Skeletal muscle tissue (tissue), 4 donors: ENCODE data around the gene BAG5. TPM values are rescaled to one million over a fixed set of nuclear protein-coding genes. Genes with fewer than 3 reads are reported as not detected.

Experiments used
- H3K27ac ChIP-seq: one replicate; pipeline ENCODE4 v1.7.0; 2013; ENCODE audit warnings: mild to moderate bottlenecking, low read depth, low read length, inconsistent platforms
- H3K27me3 ChIP-seq, 3 donors: one replicate each; pipeline ENCODE4 v1.7.0; 2013; ENCODE audit warnings: low read length in 3 of 3; ENCODE audit not compliant: control insufficient read depth in 3 of 3, insufficient read depth in 3 of 3
- H3K36me3 ChIP-seq, 3 donors: one replicate each; pipeline ENCODE4 v1.7.0; 2013; ENCODE audit warnings: low read length in 3 of 3; ENCODE audit not compliant: control insufficient read depth in 3 of 3, insufficient read depth in 3 of 3
- H3K4me1 ChIP-seq, 3 donors: one replicate each; pipeline ENCODE4 v1.7.0; 2013; ENCODE audit warnings: low read length in 3 of 3, mild to moderate bottlenecking in 3 of 3; ENCODE audit not compliant: control insufficient read depth in 3 of 3, insufficient read depth in 3 of 3
- H3K4me3 ChIP-seq, 3 donors: one replicate each; pipeline ENCODE4 v1.7.0; 2013; ENCODE audit warnings: low read length in 3 of 3
- H3K9ac ChIP-seq, 3 donors: one replicate each; pipeline ENCODE4 v1.7.0; 2013; ENCODE audit warnings: low read length in 3 of 3, mild to moderate bottlenecking in 3 of 3, moderate library complexity in 2 of 3, low read depth in 1 of 3
- H3K9me3 ChIP-seq, 3 donors: one replicate each; pipeline ENCODE4 v1.7.0; 2013; ENCODE audit warnings: low read length in 3 of 3; ENCODE audit not compliant: control insufficient read depth in 3 of 3
- total RNA-seq: library from RNA; depleted of rRNA; stranded (reverse); fragments of >200 nt; gene quantifications from one replicate; pipeline ENCODE4 v1.2.3, GENCODE V29; 2014
- donor health status: Osteomylitis.

The BAG5 gene
- total RNA-seq, 1 donor from 2014 or later: 16.7 TPM

DNA sequence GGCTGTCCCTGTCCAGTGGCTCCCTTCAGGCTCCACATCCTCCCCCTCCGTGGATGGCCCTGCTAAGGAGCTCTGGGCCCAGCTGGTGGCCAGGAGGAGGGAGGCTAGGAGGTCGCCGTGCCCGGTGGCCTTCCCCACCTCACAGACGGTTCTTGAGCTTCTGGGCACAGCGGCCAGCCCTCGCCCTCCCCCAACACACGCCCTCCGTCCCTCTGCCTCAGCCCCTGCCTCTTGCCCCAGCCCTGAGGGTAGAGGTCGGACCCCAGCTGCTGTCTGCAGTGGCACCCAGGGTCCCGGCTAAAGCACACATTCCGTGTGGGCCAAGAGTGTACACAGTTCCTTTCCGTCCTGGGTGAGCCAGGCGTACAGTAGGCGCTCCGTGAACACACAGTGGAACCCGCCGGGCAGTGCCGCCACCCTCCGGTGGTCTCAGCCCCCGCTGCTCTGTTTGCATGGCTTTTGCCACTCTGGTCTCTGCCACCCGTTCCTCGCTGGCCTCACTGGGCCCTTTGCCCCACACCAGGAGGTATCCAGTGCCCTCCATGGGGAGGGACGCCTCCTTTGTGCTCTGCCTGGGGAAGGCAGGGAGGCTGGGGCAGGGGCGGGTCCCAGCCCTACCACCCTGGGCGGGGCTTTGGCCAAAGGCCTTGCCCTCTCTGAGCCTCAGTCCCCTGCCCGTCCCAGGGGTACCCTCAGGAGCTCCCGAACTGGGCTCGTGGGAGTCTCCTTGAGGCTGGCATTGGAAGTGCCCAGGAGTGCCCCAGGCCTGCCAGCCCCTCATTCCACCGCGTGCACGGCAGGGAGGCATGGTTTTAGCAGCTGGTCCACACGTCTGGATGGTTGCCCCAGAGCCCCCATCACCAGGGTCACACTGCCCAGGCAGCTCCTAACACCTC, 20.5 kb downstream of the BAG5 start:
- Histone ChIP-seq H3K9me3 (no peaks in the 10 kb centered on the region), H3K27ac (peak overlapping the region; percentile 7), H3K4me3 (no peak overlapping the region), H3K4me1 (peaks cover 59 to 76% (median 74%) of the 10 kb centered on the region in 3 donors), H3K27me3 (peaks cover 0 to 3% (median 0%) of the 10 kb centered on the region in 3 donors), H3K36me3 (no peaks in the 10 kb centered on the region), H3K9ac (peak overlapping the region in 2 of 3 donors; percentile 33 to 64)

DNA sequence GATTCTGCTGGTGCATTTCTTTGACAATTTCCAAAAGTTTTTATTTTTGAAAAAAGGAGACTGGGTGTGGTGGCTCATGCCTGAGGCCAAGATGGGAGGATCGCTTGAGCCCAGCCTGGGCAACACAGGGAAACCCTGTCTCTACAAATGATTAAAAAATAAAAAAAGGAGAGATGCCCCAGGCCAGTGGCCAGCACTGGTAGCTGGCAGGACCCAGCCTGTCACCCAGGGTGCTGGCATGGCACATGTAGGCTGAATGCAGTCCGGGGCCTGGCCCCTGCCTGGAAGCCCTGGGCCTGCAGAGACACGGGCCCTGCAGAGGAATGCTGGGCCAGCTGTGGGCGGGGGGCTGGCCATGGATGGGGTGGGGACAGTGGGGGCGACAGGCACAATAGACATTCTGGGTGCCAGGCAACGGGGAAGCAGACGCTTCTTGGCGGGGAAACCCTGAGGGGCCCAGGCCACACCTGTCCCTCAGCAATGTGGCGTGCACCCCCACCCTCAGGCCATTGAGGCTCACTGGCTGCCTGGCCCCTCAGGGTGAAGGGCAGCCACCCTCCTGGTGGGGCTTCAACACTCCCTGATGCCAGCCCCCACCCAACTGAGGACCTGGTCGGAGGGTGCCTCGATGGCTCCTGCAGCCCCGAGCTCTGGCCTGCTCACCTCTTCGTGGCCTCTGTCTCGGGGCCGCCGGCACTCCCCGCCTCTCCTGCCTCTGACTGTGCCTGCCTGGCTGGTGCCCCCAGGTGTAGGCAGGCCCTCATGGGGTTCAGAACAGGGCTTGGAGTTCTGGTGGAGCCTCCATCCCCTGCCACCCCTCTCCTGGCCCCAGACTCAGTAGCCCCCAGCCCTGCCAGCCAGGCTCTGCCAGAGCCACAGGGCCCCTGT, 21.4 kb downstream of the BAG5 start:
- Histone ChIP-seq H3K27ac (peak overlapping the region; percentile 30), H3K9ac (peak overlapping the region in 1 of 3 donors; percentile 74), H3K4me1 (peaks cover 59 to 70% (median 66%) of the 10 kb centered on the region in 3 donors), H3K27me3 (peaks cover 0 to 3% (median 0%) of the 10 kb centered on the region in 3 donors), H3K4me3 (no peak overlapping the region), H3K9me3 (no peaks in the 10 kb centered on the region), H3K36me3 (no peaks in the 10 kb centered on the region)

DNA sequence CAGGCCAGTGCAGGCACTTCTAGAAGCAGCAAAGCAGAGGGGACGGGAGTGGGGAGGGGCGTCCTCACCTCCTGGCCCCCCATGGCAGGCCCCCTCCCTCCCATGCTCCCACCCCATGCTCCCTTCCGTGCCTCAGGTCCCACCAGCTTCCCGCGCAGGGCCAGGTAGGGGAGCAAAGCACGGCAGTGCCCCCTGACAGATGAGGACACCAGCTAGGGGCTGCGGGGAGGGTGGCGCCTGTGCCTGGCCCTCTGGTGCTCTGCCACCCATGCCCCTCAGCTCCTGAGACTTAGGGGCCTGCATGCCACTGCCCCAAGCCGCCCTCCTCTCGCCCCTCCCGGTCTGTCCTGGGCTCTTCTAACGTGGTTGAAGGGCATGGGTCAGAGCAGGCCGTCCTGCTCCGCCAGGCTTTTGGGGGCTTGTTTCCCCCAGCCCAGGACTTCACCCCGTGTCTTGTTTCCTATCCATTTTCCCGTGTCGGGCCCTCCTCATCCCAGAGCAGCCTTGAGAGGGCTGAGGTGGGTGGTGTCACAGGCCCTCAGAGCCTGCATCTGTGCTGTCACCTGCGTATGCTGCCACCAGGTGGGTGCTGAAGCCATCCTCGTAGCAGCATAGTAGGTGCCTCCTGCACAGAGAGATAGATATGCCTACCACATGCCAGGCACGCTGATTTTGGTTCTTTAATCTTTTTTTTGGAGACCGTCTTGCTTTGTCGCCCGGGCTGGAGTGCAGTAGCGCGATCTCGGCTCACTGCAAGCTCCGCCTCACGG, 23.2 kb downstream of the BAG5 start:
- H3K36me3 ChIP-seq: peaks cover 0 to 5% (median 3%) of the 10 kb centered on the region in 3 donors
- H3K9ac ChIP-seq: peak overlapping the region; percentile 43 to 79 (median 62)
- peak overlapping the region in 1 of 3 donors; percentile 22 for H3K4me3 ChIP-seq
- peaks cover 54 to 64% (median 60%) of the 10 kb centered on the region in 3 donors for H3K4me1 ChIP-seq
- no peaks in the 10 kb centered on the region for H3K9me3 ChIP-seq
- peak overlapping the region; percentile 84 for H3K27ac ChIP-seq
- H3K27me3 ChIP-seq: peaks cover 0 to 3% (median 0%) of the 10 kb centered on the region in 3 donors

DNA sequence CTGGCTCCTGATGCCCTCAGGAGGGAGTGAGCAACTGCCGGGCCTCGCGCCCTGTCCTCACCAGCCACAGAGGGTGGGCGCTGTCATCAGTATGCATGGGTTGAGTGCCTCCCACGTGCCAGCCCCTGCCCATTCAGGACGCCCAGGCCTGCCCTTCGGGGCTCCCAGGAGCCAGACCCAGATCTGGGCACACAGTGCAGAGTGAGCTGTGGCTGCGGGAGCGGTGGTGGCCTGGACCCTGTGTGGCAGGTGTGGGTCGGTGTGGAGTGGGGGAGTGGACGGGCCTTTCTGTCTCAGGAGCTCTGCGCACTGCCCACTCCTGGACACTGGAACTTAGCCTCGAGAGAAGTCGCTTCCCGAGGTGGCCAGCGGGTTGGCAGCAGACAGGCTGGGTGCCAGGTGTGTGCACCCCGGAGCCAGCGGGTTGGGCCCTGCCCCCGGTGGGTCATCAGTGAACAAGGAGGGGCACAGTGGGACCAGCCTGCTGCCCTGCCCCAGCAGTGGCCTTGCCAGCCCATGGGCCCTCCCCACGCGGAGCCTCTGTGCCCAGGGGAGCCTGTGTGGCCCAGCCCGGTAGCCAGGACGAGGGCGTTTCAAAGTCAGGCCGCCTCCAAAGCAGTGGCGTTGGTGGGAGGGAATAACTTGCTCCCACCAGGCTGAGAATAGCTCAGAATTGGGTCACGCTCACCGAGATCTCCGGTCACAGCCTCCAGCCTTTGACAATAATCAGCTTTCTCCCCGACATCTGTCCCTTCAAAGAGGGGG, 24.0 kb downstream of the BAG5 start:
- H3K9me3 ChIP-seq: no peaks in the 10 kb centered on the region
- peaks cover 0 to 5% (median 3%) of the 10 kb centered on the region in 3 donors for H3K36me3 ChIP-seq
- H3K9ac ChIP-seq: peak overlapping the region; percentile 43 to 79 (median 62)
- peak overlapping the region in 1 of 3 donors; percentile 22 for H3K4me3 ChIP-seq
- peak overlapping the region; percentile 84 for H3K27ac ChIP-seq
- H3K27me3 ChIP-seq: no peaks in the 10 kb centered on the region
- H3K4me1 ChIP-seq: peaks cover 46 to 57% (median 53%) of the 10 kb centered on the region in 3 donors

DNA sequence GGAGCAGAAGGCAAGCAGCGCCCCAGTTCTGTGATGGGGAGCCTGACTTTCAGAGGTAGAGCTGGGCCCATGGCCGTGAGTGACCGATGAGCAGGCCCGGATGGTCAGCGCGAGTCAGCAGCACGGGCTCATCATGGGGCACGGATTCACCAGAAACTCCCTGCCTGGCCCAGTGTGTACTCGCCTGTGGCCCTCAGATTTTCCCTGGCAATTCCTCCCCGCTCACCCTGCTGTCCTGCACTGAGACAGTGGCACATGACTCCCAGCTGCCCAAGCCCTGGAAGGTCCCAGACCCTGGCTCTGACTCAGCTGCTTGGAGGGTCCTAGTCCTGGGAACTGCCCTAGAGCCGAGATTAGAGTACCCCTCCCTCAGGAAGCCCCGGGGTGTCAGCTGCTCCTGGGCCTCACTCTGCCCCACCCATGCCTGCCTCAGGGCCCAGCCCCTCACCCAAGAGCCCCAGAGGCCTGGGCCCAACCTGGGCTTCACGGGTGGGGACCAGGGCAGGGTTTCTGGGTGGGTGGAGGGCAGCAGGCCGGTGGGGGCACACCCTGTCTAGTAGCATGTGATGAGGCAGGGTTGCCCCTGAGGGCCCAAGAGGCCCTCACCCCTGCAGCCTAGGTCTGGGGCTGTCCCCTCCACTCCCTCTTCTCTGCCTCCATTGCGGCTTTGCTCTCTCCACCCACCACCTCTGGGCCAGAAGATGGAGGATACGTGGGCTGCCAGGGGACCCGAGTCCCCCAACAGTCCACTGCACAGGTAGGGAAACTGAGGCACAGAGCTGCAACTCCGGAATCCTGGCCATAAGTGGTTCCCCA, 25.1 kb downstream of the BAG5 start:
- Histone ChIP-seq H3K27me3 (no peaks in the 10 kb centered on the region), H3K4me3 (no peak overlapping the region), H3K27ac (peak overlapping the region; percentile 84), H3K4me1 (peaks cover 36 to 46% (median 42%) of the 10 kb centered on the region in 3 donors), H3K9me3 (no peaks in the 10 kb centered on the region), H3K36me3 (peaks cover 4 to 11% (median 8%) of the 10 kb centered on the region in 3 donors), H3K9ac (peak overlapping the region in 1 of 3 donors; percentile 33)

DNA sequence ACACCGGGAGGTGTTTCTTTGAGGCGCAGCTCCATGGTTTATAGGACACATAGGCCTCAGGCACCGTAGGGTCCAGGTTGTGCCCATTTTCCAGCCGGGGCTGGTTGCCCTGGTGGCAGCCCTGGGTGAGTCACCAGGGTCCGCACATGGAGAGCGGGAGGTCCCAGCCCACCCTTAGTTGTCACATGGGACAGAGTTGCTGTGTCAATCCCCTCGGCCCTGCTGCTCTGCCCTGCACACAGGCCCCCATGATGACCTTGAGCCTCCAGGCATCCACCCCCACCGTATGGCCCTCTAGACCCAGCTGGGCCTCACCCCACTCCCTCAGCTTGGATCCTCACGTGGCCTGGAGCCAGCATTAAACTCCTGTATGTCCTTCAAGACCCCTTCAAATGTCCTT, 25.8 kb downstream of the BAG5 start:
- Histone ChIP-seq H3K4me1 (peaks cover 29 to 39% (median 35%) of the 10 kb centered on the region in 3 donors), H3K36me3 (peaks cover 4 to 16% (median 11%) of the 10 kb centered on the region in 3 donors), H3K27ac (no peak overlapping the region), H3K27me3 (no peaks in the 10 kb centered on the region), H3K9me3 (no peaks in the 10 kb centered on the region), H3K4me3 (no peak overlapping the region), H3K9ac (no peak overlapping the region)

DNA sequence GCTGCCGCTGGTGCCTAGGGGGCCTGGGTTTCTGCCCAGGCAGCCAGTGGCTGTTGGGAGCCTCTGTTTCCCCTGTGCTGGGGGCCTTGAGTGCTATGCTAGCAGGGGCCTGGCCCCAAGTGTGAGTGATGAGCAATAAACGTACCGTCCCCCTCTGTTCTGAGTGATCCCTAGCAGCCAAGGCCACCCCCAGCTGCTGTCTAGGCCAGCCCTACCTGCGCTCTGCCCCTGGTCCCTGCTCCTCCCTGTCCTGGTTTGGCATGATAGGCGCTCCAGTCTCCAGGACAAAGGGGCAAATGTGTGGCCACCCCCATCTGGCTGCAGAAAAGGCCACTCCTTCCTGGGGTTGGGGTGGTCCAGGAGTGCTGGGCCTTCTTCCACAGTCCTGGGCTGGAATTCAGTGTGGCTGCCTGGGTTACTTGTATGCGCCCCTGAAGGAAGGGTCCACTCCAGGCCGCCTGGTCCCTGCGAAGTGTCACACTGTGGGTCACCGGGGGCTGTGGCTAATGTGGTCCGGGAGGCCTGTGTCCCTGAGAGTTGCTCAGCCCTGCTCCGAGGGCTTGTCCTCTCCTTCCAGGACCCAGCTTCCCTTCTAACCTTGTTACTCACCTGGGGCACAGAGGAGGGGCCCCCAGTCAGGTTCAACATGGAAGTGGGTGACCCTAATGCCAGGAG, 26.4 kb downstream of the BAG5 start:
- peak overlapping the region in 1 of 3 donors; percentile 8 for H3K9ac ChIP-seq
- H3K4me3 ChIP-seq: no peak overlapping the region
- peaks cover 24 to 38% (median 34%) of the 10 kb centered on the region in 3 donors for H3K4me1 ChIP-seq
- H3K27ac ChIP-seq: no peak overlapping the region
- peaks cover 5 to 17% (median 12%) of the 10 kb centered on the region in 3 donors for H3K36me3 ChIP-seq
- H3K9me3 ChIP-seq: no peaks in the 10 kb centered on the region
- H3K27me3 ChIP-seq: no peaks in the 10 kb centered on the region
